ENCODE measurements around the gene CCND1.
"Not testable (repeated sequence)": the region's sequence is repeated elsewhere in the genome, so short reads cannot be mapped to it uniquely, and the experiment has no call there.

Gene CCND1

GRCh38 chr11:69686452-69686851, 45.5 kb downstream of the CCND1 start:
- Histone ChIP-seq H3K4me3 (ENCODE audit: low read depth, low read length) (no peak overlapping the region), H2BK120ac (ENCODE audit: insufficient read depth, low read length, poor library complexity) (no peak overlapping the region), H2AFZ (ENCODE audit: insufficient read depth, low read length, poor library complexity) (no peak overlapping the region), H3K27ac (ENCODE audit: low read depth, low read length) (no peak overlapping the region), H3K4ac (ENCODE audit: low read depth, low read length) (no peak overlapping the region), H2BK12ac (ENCODE audit: low read length) (no peak overlapping the region), H4K8ac (ENCODE audit: low read depth, low read length) (no peak overlapping the region), H2BK5ac (ENCODE audit: low read depth, low read length, poor library complexity) (no peak overlapping the region), H2AK5ac (ENCODE audit: low read length) (no peak overlapping the region), H4K12ac (ENCODE audit: low read depth, low read length) (no peak overlapping the region), H3K14ac (ENCODE audit: low read length) (no peak overlapping the region), H4K91ac (ENCODE audit: low read depth, low read length) (no peak overlapping the region), H3K27me3 (ENCODE audit: insufficient read depth, low read length) (no peaks in the 10 kb centered on the region), H3K79me1 (ENCODE audit: low read length) (no peaks in the 10 kb centered on the region), H3K79me2 (ENCODE audit: control insufficient read depth, insufficient read depth, low read length, poor library complexity) (no peaks in the 10 kb centered on the region), H3K4me1 (ENCODE audit: control insufficient read depth in 1 of 2, insufficient read depth in 2 of 2, low read length in 2 of 2) (no peaks in the 10 kb centered on the region), H3K18ac (ENCODE audit: low read length) (no peak overlapping the region), H3K9ac (ENCODE audit: low read length) (no peak overlapping the region), H3K9me3 (ENCODE audit: insufficient read depth, low read depth, low read length) (peaks cover 2% of the 10 kb centered on the region), H3K4me2 (ENCODE audit: low read length) (no peak overlapping the region), H3K36me3 (ENCODE audit: control insufficient read depth in 1 of 2, insufficient read depth in 2 of 2, low read length in 2 of 2) (no peaks in the 10 kb centered on the region), H3K23ac (ENCODE audit: low read length) (no peak overlapping the region)
- no peak for DNase-seq
- no CpG with 5 or more reads among the region's 13 CpGs for WGBS (ENCODE audit: extremely low coverage, insufficient coverage, insufficient read length)

- H3K36me3 ChIP-seq (ENCODE audit: control insufficient read depth in 1 of 2, insufficient read depth in 2 of 2, low read length in 2 of 2) = no peaks in the 10 kb centered on the region
- no peaks in the 10 kb centered on the region for H3K27me3 ChIP-seq (ENCODE audit: insufficient read depth, low read length)
- no peak overlapping the region for H2AFZ ChIP-seq (ENCODE audit: insufficient read depth, low read length, poor library complexity)
- no peaks in the 10 kb centered on the region for H3K4me1 ChIP-seq (ENCODE audit: control insufficient read depth in 1 of 2, insufficient read depth in 2 of 2, low read length in 2 of 2)
- H3K23ac ChIP-seq (ENCODE audit: low read length) = no peak overlapping the region
- H4K8ac ChIP-seq (ENCODE audit: low read depth, low read length) = no peak overlapping the region
- H2AK5ac ChIP-seq (ENCODE audit: low read length) = no peak overlapping the region
- H3K4ac ChIP-seq (ENCODE audit: low read depth, low read length) = no peak overlapping the region
- no peak overlapping the region for H2BK12ac ChIP-seq (ENCODE audit: low read length)
- no peak overlapping the region for H3K27ac ChIP-seq (ENCODE audit: low read depth, low read length)
- no peak overlapping the region for H3K9ac ChIP-seq (ENCODE audit: low read length)
- peaks cover 2% of the 10 kb centered on the region for H3K9me3 ChIP-seq (ENCODE audit: insufficient read depth, low read depth, low read length)
- no peaks in the 10 kb centered on the region for H3K79me1 ChIP-seq (ENCODE audit: low read length)
- no peak for DNase-seq
- no peak overlapping the region for H2BK5ac ChIP-seq (ENCODE audit: low read depth, low read length, poor library complexity)
- H3K79me2 ChIP-seq (ENCODE audit: control insufficient read depth, insufficient read depth, low read length, poor library complexity) = no peaks in the 10 kb centered on the region
- no peak overlapping the region for H3K18ac ChIP-seq (ENCODE audit: low read length)
- no peak overlapping the region for H2BK120ac ChIP-seq (ENCODE audit: insufficient read depth, low read length, poor library complexity)
- WGBS (ENCODE audit: extremely low coverage, insufficient coverage, insufficient read length) = no CpG with 5 or more reads among the region's 8 CpGs
- no peak overlapping the region for H4K12ac ChIP-seq (ENCODE audit: low read depth, low read length)
- no peak overlapping the region for H3K4me2 ChIP-seq (ENCODE audit: low read length)
- H3K4me3 ChIP-seq (ENCODE audit: low read depth, low read length) = no peak overlapping the region
- H4K91ac ChIP-seq (ENCODE audit: low read depth, low read length) = no peak overlapping the region
- no peak overlapping the region for H3K14ac ChIP-seq (ENCODE audit: low read length)
These were observed 45.9 kb downstream of the CCND1 start for GRCh38 chr11:69686856-69687255.

GRCh38 chr11:69687969-69688771, 47.2 kb downstream of the CCND1 start:
- not testable (repeated sequence) for H3K4ac ChIP-seq (ENCODE audit: low read depth, low read length); H3K4me1 ChIP-seq (ENCODE audit: control insufficient read depth in 1 of 2, insufficient read depth in 2 of 2, low read length in 2 of 2); H2BK120ac ChIP-seq (ENCODE audit: insufficient read depth, low read length, poor library complexity); H3K14ac ChIP-seq (ENCODE audit: low read length); H4K12ac ChIP-seq (ENCODE audit: low read depth, low read length); H3K4me3 ChIP-seq (ENCODE audit: low read depth, low read length); H3K9me3 ChIP-seq (ENCODE audit: insufficient read depth, low read depth, low read length); H3K9ac ChIP-seq (ENCODE audit: low read length); H2AK5ac ChIP-seq (ENCODE audit: low read length); H3K27ac ChIP-seq (ENCODE audit: low read depth, low read length); H2BK5ac ChIP-seq (ENCODE audit: low read depth, low read length, poor library complexity); H3K79me1 ChIP-seq (ENCODE audit: low read length); H4K8ac ChIP-seq (ENCODE audit: low read depth, low read length); H2BK12ac ChIP-seq (ENCODE audit: low read length); H3K36me3 ChIP-seq (ENCODE audit: control insufficient read depth in 1 of 2, insufficient read depth in 2 of 2, low read length in 2 of 2); H3K27me3 ChIP-seq (ENCODE audit: insufficient read depth, low read length); H3K79me2 ChIP-seq (ENCODE audit: control insufficient read depth, insufficient read depth, low read length, poor library complexity); H2AFZ ChIP-seq (ENCODE audit: insufficient read depth, low read length, poor library complexity); H3K4me2 ChIP-seq (ENCODE audit: low read length); H3K18ac ChIP-seq (ENCODE audit: low read length); H3K23ac ChIP-seq (ENCODE audit: low read length)
- peak; percentile 39 to 68 for DNase-seq
- no CpG with 5 or more reads among the region's 5 CpGs for WGBS (ENCODE audit: extremely low coverage, insufficient coverage, insufficient read length)
- H4K91ac ChIP-seq (ENCODE audit: low read depth, low read length) = peak overlapping the region; percentile 32

- H3K9me3 ChIP-seq (ENCODE audit: insufficient read depth, low read depth, low read length) = no peaks in the 10 kb centered on the region
- no peak overlapping the region for H2BK12ac ChIP-seq (ENCODE audit: low read length)
- H3K4me3 ChIP-seq (ENCODE audit: low read depth, low read length) = no peak overlapping the region
- no peak overlapping the region for H3K4me2 ChIP-seq (ENCODE audit: low read length)
- no peak overlapping the region for H4K8ac ChIP-seq (ENCODE audit: low read depth, low read length)
- H2BK120ac ChIP-seq (ENCODE audit: insufficient read depth, low read length, poor library complexity) = no peak overlapping the region
- no peaks in the 10 kb centered on the region for H3K4me1 ChIP-seq (ENCODE audit: control insufficient read depth in 1 of 2, insufficient read depth in 2 of 2, low read length in 2 of 2)
- no peak overlapping the region for H3K4ac ChIP-seq (ENCODE audit: low read depth, low read length)
- H4K12ac ChIP-seq (ENCODE audit: low read depth, low read length) = no peak overlapping the region
- no peak for DNase-seq
- no peak overlapping the region for H4K91ac ChIP-seq (ENCODE audit: low read depth, low read length)
- no CpG with 5 or more reads among the region's 5 CpGs for WGBS (ENCODE audit: extremely low coverage, insufficient coverage, insufficient read length)
- no peak overlapping the region for H3K14ac ChIP-seq (ENCODE audit: low read length)
- no peaks in the 10 kb centered on the region for H3K79me1 ChIP-seq (ENCODE audit: low read length)
- no peak overlapping the region for H2AK5ac ChIP-seq (ENCODE audit: low read length)
- no peak overlapping the region for H3K23ac ChIP-seq (ENCODE audit: low read length)
- H3K27me3 ChIP-seq (ENCODE audit: insufficient read depth, low read length) = no peaks in the 10 kb centered on the region
- H3K36me3 ChIP-seq (ENCODE audit: control insufficient read depth in 1 of 2, insufficient read depth in 2 of 2, low read length in 2 of 2) = no peaks in the 10 kb centered on the region
- no peak overlapping the region for H2BK5ac ChIP-seq (ENCODE audit: low read depth, low read length, poor library complexity)
- no peak overlapping the region for H3K18ac ChIP-seq (ENCODE audit: low read length)
- H3K79me2 ChIP-seq (ENCODE audit: control insufficient read depth, insufficient read depth, low read length, poor library complexity) = no peaks in the 10 kb centered on the region
- no peak overlapping the region for H3K27ac ChIP-seq (ENCODE audit: low read depth, low read length)
- H2AFZ ChIP-seq (ENCODE audit: insufficient read depth, low read length, poor library complexity) = no peak overlapping the region
- no peak overlapping the region for H3K9ac ChIP-seq (ENCODE audit: low read length)
These were observed 48.7 kb downstream of the CCND1 start for GRCh38 chr11:69689484-69690319.
